Sigmoid colon (tissue), 4 donors: ENCODE data around the gene USP24.

Source experiments
- EP300 ChIP-seq, 4 donors: sonication (generic); formaldehyde crosslinking; IDR thresholded peaks; one replicate each; pipeline ENCODE4 v1.6.1; 2017; ENCODE audit warnings: antibody characterized with exemption in 4 of 4
- POLR2A ChIP-seq, 2 donors: fragments of 450-650 bp; IDR thresholded peaks; one replicate each; pipeline ENCODE4 v1.6.1; 2016; ENCODE audit warnings: antibody characterized with exemption in 2 of 2, mild to moderate bottlenecking in 2 of 2, moderate library complexity in 2 of 2
- POLR2AphosphoS5 ChIP-seq, 4 donors: sonication (generic); formaldehyde crosslinking; IDR thresholded peaks; one replicate each; pipeline ENCODE4 v1.6.1; 2017; ENCODE audit warnings: antibody characterized with exemption in 4 of 4
- TF ChIP-seq, protein P1 (sequence below), 4 experiments: fragments of 450-650 bp in 3 of 4; fragments of 200-600 bp in 1 of 4; IDR thresholded peaks; one replicate each; pipeline ENCODE4 v1.5.1; 2016 to 2019; ENCODE audit warnings: antibody characterized with exemption in 4 of 4, mild to moderate bottlenecking in 3 of 4, moderate library complexity in 2 of 4

DNA sequence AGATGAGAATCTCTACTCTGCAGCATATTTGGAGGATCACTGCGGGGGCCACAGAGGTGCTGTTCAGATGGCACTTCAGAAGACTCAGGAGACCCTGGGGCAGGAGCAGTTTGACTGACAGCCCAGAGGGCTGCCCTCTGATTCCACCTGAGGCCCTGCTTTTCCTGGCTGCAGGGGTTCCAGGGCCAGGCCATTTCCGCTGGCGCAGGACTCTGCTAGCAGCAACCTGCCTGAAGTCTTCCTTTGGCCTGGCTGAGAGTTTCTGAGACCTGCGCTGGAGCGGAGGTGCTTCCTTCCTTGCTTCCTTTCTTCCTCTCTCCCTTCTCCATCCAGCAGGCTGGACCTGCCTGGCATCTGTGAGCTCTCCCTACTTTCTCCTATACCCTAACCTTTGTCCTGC, 164.0 kb downstream of the USP24 start:
- TF ChIP-seq POLR2AphosphoS5 (IDR thresholded peaks at IDR 0.05) = no peak
- TF ChIP-seq, protein P1, sequence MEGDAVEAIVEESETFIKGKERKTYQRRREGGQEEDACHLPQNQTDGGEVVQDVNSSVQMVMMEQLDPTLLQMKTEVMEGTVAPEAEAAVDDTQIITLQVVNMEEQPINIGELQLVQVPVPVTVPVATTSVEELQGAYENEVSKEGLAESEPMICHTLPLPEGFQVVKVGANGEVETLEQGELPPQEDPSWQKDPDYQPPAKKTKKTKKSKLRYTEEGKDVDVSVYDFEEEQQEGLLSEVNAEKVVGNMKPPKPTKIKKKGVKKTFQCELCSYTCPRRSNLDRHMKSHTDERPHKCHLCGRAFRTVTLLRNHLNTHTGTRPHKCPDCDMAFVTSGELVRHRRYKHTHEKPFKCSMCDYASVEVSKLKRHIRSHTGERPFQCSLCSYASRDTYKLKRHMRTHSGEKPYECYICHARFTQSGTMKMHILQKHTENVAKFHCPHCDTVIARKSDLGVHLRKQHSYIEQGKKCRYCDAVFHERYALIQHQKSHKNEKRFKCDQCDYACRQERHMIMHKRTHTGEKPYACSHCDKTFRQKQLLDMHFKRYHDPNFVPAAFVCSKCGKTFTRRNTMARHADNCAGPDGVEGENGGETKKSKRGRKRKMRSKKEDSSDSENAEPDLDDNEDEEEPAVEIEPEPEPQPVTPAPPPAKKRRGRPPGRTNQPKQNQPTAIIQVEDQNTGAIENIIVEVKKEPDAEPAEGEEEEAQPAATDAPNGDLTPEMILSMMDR (IDR thresholded peaks at IDR 0.05) = no peak
- TF ChIP-seq POLR2A (IDR thresholded peaks at IDR 0.05) = no peak
- no peak for TF ChIP-seq EP300 (IDR thresholded peaks at IDR 0.05)
